ENCODE measurements around the gene UFSP2.

UFSP2 gene

DNA sequence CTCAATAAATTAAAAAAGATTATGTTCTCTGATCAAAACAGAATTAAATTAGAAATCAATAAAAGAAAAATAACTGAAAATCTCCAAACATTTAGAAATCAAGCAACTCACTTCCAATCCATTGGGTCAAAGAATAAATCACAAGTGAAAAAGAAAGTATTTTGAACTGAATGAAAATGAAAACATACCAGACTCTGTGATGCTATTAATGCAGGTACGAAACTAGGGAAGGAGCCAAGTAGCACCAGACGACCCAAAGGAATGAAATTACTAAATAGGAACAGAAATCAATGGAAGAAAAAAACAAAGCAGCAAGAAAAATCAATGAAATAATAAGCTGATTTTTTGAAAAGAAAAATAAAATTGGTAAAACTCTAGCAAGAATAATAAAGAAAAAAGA lies 30.4 kb upstream of the UFSP2 start:
- Mint-ChIP-seq H3K27me3 (peaks cover 2% of the 10 kb centered on the region), H3K4me1 (no peaks in the 10 kb centered on the region), H3K27ac (no peak overlapping the region), H3K4me3 (no peak overlapping the region), H3K9me3 (no peaks in the 10 kb centered on the region), H3K36me3 (no peaks in the 10 kb centered on the region)

DNA sequence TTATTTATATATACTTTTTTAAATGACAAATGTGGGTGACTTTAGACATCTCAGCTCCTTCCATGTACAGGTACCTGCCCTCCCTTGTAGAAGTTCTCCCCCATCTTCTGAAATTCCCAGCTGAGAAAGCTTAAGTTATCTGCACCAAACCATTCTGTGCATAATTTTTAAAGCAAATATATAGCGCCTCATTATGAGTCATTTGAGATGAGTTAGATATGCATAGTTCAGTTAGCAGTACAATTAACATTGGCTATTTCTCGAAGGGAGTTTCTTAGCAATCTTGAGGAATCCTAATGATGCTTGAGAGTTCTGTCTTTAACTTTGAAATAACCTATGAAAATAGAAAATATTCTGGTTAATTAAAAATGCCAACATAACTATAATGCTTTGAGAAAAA lies 19.4 kb upstream of the UFSP2 start:
- no peaks in the 10 kb centered on the region for H3K36me3 Mint-ChIP-seq
- H3K27me3 Mint-ChIP-seq = peaks cover 4% of the 10 kb centered on the region
- no peak overlapping the region for H3K27ac Mint-ChIP-seq

DNA sequence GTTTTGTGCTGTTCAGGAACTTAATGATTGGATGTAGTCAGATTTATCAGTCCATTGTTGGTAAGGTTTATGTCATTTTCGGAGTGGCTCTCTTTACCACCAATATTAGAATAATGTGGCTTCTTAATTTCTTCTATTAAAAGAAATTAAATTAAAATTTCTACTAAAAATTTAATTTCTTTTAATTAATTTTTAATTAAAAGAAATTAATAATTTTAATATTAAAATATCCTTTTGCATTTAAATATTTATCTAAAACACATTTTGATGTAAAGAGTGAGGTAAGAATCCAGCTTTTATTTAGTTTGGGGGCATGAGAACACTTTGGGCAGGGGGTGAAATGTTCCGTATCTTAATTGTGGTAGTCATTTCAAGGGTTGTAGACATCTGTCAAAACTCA lies 15.7 kb upstream of the UFSP2 start:
- Mint-ChIP-seq H3K4me1 (no peaks in the 10 kb centered on the region), H3K4me3 (no peak overlapping the region), H3K27ac (no peak overlapping the region), H3K27me3 (peaks cover 2% of the 10 kb centered on the region), H3K9me3 (no peaks in the 10 kb centered on the region), H3K36me3 (no peaks in the 10 kb centered on the region)

More for the DNA sequence above, 19.4 kb upstream of the UFSP2 start:
- H3K9me3 Mint-ChIP-seq = no peaks in the 10 kb centered on the region
- H3K4me3 Mint-ChIP-seq = no peak overlapping the region
- no peaks in the 10 kb centered on the region for H3K4me1 Mint-ChIP-seq

DNA sequence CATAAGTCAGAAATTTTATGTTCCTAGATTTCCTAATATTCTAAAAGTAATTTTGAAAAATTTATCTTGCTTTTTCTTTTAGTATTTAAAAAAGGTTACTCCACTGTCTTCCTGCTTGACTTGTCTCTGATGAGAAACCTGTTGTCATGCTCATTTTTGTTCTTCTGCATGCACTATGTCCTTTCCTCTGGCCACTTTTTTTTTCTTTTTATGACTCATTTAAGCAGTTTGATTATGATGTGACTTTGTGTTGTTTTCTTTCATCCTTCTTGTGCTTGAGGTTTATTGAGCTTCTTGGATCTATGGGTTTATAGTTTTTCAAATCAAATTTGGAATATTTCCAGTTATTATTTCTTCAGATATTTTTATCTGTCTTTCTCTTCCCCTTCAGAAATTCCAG lies 12.0 kb upstream of the UFSP2 start:
- Mint-ChIP-seq H3K4me1 (no peaks in the 10 kb centered on the region), H3K27me3 (peaks cover 1% of the 10 kb centered on the region), H3K4me3 (no peak overlapping the region), H3K9me3 (no peaks in the 10 kb centered on the region), H3K27ac (no peak overlapping the region), H3K36me3 (no peaks in the 10 kb centered on the region)

DNA sequence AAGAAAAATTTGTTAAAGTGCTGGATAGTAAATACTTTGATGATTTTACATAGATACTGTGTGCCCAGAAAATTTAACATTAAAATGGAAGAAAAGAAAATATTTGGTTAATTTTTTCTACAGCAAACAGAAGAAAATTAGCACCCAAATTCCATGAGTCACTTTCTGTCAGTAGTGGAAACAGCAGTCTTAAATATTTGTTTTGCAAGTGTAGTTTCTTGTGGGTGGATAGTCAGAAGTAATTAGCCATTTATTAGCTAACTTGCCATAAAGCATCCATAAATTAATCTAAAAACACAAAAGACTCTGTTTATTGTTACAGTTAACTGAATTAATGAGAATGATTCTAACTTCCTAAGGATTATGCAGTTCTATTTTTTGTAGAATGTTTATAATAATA lies 9.7 kb upstream of the UFSP2 start:
- Mint-ChIP-seq H3K27me3 (peaks cover 3% of the 10 kb centered on the region), H3K9me3 (no peaks in the 10 kb centered on the region), H3K4me1 (no peaks in the 10 kb centered on the region), H3K36me3 (no peaks in the 10 kb centered on the region), H3K27ac (no peak overlapping the region), H3K4me3 (no peak overlapping the region)

DNA sequence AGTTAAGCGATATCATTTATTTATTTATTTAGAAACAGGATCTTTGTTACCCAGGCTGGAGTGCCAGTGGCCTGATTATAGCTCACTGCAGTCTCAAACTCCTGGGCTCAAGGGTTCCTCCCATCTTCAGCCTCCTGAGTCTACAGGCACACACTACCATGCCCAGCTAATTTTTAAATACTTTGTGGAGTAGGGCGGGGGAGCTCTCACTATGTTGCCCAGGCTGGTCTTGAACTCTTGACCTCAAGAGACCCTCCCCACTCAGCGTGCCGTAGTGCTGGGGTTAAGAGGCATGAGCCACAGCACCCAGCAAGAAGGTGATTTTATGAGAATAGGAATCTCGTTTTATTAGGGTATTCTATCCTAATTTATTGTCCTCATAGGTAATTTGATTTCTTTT lies 3.9 kb upstream of the UFSP2 start:
- Mint-ChIP-seq H3K9me3 (no peaks in the 10 kb centered on the region), H3K27me3 (peaks cover 1% of the 10 kb centered on the region), H3K4me3 (no peak overlapping the region), H3K36me3 (no peaks in the 10 kb centered on the region), H3K4me1 (peaks cover 12% of the 10 kb centered on the region), H3K27ac (no peak overlapping the region)

DNA sequence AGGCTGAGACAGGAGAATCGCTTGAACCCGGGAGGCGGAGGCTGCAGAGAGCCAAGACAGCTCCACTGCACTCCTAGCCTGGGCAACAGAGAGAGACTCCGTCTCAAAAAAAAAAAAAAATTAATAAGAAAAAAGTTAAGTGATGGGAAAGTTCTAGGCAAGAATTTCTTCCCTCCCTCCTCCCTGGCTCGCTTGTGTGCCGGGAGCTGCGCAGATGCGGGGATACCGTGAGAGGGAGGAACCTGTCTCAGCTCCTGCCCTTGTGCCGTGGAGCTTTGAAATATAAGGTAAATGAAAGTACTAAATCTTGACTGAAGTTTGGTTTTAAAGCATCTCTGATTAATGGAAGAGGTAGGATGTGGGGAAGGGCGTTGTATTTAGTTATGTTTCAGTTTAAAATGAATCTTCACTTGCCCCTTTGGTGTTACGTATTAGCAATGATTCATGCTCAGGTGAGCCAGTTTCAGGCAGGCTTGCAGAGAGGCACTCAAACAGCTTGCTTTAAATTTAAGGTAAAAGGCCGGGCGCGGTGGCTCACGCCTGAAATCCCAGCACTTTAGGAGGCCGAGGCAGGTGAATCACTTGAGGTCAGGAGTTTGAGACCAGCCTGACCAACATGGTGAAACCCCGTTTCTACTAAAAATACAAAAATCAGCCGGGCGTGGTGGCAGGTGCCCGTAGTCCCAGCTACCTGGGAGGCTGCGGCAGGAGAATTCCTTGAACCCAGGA lies 1.4 kb upstream of the UFSP2 start:
- Mint-ChIP-seq H3K36me3 (peaks cover 2% of the 10 kb centered on the region), H3K4me1 (peaks cover 30% of the 10 kb centered on the region), H3K27me3 (peaks cover 1% of the 10 kb centered on the region), H3K9me3 (no peaks in the 10 kb centered on the region), H3K4me3 (no peak overlapping the region), H3K27ac (peak overlapping the region; percentile 46)

DNA sequence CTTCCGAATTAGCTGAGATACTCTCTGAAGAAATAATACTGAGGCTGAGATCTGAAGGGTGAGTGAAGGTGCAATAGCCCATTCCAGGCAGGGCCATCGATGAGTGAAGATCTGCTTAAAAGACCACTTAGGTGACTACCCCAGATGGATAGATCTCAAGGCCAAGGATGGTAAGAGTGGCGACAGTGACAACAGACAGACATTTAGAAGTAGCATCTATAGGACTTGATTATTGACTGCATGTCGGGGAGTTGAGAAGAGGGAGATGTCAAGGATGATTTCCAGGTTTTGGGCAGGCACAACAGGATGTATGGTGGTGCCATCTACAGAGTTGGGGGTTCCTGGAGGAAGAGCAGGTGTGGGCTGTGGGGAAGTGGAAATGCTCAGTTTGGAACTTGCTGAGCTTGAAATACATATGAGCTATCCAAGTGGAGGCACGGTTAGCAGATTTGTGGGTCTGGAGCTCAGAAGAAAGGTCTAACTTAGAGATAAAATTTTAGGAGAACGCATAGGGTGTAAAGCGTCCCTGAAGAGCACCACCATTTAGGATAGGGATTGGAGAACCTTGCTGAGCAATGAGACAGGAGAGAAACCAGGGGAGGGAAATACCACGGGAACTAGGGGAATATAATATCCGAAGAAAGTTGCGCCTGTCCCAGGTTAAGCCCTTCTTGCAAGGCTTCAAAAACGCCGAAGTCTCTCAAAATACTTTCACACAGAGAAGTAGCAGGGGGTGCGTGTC lies 688 bp downstream of the UFSP2 start:
- no peaks in the 10 kb centered on the region for H3K9me3 Mint-ChIP-seq
- H3K4me3 Mint-ChIP-seq = peak overlapping the region; percentile 89

DNA sequence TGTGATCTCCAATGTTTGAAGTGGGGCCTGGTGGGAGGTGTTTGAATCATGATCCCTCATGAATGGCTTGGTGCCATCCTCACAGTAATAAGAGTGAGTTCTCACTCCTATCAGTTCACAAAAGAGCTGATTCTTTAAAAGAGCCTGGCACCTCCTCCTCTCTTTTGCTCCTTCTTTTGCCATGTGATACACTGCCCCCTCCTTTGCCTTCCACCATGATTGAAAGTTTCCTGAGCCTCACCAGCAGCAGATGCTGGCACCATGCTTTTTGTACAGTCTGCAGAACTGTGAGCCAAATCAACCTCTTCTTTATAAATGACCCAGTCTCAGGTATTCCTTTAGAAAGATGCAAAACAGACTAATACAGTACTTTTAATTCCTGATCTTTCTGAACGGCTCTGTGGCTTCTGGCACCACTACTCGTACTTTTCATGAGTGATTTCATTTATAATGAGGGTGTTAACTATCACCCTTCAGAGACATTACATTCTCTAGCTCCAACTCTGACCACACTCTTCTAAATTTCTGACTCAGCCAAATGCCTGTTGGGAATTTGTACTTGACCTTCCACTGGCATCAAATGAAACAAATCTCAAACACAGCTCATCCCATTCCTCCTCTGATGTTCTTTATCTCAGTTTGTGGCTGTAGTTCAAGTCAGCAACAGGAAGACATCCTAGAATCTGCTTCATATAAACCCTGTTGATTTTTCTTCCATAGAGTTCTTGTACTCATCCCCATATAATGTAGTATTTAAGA lies 4.2 kb downstream of the UFSP2 start:
- H3K36me3 Mint-ChIP-seq = peaks cover 12% of the 10 kb centered on the region
- no peak overlapping the region for H3K4me3 Mint-ChIP-seq
- peaks cover 41% of the 10 kb centered on the region for H3K4me1 Mint-ChIP-seq
- H3K9me3 Mint-ChIP-seq = no peaks in the 10 kb centered on the region
- no peak overlapping the region for H3K27ac Mint-ChIP-seq
- no peaks in the 10 kb centered on the region for H3K27me3 Mint-ChIP-seq

More for the DNA sequence above, 688 bp downstream of the UFSP2 start:
- Mint-ChIP-seq H3K4me1 (peaks cover 41% of the 10 kb centered on the region), H3K27ac (peak overlapping the region; percentile 99), H3K36me3 (peaks cover 6% of the 10 kb centered on the region), H3K27me3 (no peaks in the 10 kb centered on the region)

DNA sequence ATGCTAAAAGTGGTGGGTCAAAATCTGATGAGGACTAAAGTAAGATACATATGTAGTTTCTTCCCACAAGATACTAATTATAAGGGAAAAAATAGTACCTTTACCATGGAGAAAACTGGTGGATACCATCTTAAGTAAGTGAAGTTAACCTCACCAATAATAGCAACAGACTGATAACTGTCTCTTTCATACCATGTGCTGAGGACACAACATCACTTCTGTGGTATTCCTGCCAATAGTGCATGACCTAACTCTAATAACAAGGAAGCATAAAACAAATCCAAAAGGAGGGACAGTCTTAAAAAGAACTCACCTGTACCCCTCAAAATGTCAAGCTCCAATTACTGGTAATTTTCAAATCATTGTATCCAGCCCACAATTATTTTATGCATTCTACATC lies 8.8 kb downstream of the UFSP2 start:
- Mint-ChIP-seq H3K27me3 (no peaks in the 10 kb centered on the region), H3K9me3 (no peaks in the 10 kb centered on the region), H3K36me3 (peaks cover 12% of the 10 kb centered on the region), H3K4me1 (peaks cover 9% of the 10 kb centered on the region), H3K4me3 (no peak overlapping the region), H3K27ac (no peak overlapping the region)

DNA sequence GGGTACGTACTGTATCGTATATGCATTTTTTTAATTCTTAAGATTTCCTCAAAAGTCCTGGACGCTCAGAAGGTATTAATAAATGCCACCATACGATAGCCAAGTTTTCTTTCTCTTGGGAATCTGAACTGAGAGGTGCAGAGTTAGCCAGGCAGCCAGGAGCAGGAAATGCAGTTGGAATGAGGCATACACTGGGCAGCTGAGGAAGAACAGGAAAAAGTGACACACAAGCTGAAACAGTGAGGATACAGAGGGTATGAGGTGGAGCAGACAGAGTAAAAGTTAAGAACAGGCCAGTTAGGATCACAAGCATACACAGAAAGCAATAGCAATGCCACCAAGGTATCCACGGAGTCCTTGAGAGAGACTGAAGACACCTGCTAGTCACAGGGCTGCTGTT lies 13.4 kb downstream of the UFSP2 start:
- no peaks in the 10 kb centered on the region for H3K27me3 Mint-ChIP-seq
- H3K27ac Mint-ChIP-seq = no peak overlapping the region
- H3K4me1 Mint-ChIP-seq = no peaks in the 10 kb centered on the region
- no peak overlapping the region for H3K4me3 Mint-ChIP-seq
- no peaks in the 10 kb centered on the region for H3K9me3 Mint-ChIP-seq
- peaks cover 15% of the 10 kb centered on the region for H3K36me3 Mint-ChIP-seq

DNA sequence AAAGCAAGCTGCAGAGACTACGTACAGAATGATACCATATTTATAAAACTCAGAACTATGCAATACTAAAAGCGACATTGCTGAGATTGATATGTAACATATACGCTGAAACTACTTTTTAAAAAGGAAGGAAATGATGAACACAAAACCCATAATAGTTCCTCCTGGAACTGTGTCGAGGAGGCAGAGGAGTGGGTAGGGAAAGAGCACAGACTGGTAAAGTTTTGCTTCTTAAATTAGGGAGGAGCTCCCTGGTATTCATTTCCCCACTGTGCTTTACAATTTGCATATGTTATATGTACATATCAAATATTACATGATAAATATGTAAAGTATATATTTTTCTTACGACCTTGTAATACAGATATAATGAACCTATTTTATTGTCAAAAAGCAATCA lies 13.9 kb downstream of the UFSP2 start:
- peaks cover 13% of the 10 kb centered on the region for H3K36me3 Mint-ChIP-seq
- H3K4me1 Mint-ChIP-seq = no peaks in the 10 kb centered on the region
- no peak overlapping the region for H3K4me3 Mint-ChIP-seq
- no peaks in the 10 kb centered on the region for H3K9me3 Mint-ChIP-seq
- no peak overlapping the region for H3K27ac Mint-ChIP-seq
- H3K27me3 Mint-ChIP-seq = no peaks in the 10 kb centered on the region

DNA sequence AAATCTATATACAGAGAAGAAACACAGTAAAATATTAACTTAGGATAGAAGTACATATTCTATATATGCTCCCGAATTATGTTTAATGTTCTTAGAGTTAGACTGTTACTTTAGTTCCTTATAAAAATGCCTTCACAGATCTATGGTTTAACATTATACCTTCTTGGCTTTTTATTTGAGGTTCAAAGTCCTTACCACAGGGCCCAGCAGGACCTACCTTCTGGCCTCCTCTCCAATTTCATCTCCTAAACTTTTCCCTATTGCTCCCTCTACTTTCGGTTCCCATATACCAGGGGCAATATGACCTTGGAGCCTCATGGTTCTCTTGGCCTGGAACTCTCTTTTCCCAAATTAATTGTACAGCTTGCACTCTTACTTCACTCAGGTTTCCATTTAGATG lies 17.3 kb downstream of the UFSP2 start:
- Mint-ChIP-seq H3K9me3 (no peaks in the 10 kb centered on the region), H3K36me3 (peaks cover 14% of the 10 kb centered on the region), H3K27ac (no peak overlapping the region), H3K4me3 (no peak overlapping the region), H3K27me3 (no peaks in the 10 kb centered on the region), H3K4me1 (no peaks in the 10 kb centered on the region)

DNA sequence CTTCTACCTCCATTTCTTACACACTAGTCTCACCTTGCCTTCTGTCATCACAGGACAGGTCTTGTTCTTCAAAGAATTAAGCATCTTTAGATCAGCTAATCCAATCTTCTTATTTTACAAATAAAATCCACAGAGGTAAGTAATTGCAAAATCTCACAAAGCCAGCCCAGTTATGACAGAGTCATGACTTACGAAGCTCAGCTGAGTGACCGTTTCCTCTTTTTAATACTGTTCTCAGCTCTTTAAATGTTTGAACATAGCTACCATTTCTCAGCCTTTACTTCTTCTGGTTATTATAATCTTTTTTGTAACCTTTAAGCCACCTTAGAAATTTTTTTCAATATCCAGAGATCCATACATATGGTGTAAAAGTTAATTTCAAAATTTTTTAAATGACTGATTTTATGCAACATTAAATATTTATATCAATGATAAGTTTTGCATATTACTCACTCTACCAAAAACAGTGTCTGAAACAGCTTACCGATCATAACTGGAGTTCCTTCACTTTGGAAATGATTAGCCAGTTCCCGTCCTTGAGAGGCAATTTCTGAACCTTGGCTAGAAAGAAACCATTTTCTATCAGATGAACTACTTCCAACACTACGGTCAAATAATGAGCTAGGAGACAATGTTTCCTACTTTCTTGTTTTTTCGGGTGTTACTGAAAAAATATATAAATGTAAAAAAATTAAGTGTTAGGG lies 20.3 kb downstream of the UFSP2 start:
- Mint-ChIP-seq H3K9me3 (no peaks in the 10 kb centered on the region), H3K4me3 (no peak overlapping the region), H3K27ac (no peak overlapping the region), H3K36me3 (peaks cover 10% of the 10 kb centered on the region), H3K4me1 (no peaks in the 10 kb centered on the region), H3K27me3 (no peaks in the 10 kb centered on the region)

DNA sequence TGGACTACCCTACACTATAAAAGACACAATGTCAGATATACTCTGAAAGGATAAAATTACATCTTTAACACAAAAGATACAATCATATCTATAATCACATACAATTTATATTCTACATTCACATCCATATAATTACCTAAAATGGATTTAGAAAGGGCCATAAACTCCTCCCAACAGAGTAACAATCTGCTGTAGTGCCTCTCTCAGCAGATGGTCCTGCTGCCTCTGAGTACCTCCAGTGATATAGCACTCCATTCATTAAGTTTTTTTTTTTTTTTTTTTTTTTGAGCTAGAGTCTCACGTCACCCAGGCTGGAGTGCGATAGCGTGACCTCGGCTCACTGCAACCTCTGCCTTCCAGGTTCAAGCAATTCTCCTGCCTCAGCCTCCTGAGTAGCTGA lies 21.7 kb downstream of the UFSP2 start:
- no peak overlapping the region for H3K4me3 Mint-ChIP-seq
- H3K4me1 Mint-ChIP-seq = no peaks in the 10 kb centered on the region
- no peaks in the 10 kb centered on the region for H3K9me3 Mint-ChIP-seq
- H3K36me3 Mint-ChIP-seq = peaks cover 9% of the 10 kb centered on the region
- no peak overlapping the region for H3K27ac Mint-ChIP-seq
- H3K27me3 Mint-ChIP-seq = no peaks in the 10 kb centered on the region

Measured in activated naive CD4-positive, alpha-beta T cell treated with anti-CD3 and anti-CD28 coated beads, Interleukin-2, amount 50 U/mL, for 24 hours (primary cell).